Calu3 (cell line): ENCODE measurements around the gene SNX11. TPM values are rescaled to one million over a fixed set of nuclear protein-coding genes. Genes with fewer than 3 reads are reported as not detected.
A peak's percentile ranks its signal among the peaks of the same experiment; 100 is the strongest.

Experiments used
- BruUV-seq: library from RNA; stranded (reverse); fragments of 400-500 nt; replicated peaks from 2 replicates; lab custom pipeline; 2021; lab: Mats Ljungman, UMichigan
- CTCF ChIA-PET: fragments of 300-600 bp; sonication (Branson Sonifier 250); formaldehyde crosslinking; loops from one replicate; lab custom pipeline; 2022; ENCODE audit warnings: antibody characterized with exemption; lab: Charles Lee
- DNase-seq: peaks from one replicate; pipeline ENCODE4 v3.0.0; 2022
- H3K27ac Mint-ChIP-seq: one replicate; pipeline ENCODE4 v1.8.0; 2022; ENCODE audit warnings: mixed read lengths; ENCODE audit not compliant: unreplicated experiment
- H3K27me3 Mint-ChIP-seq: one replicate; pipeline ENCODE4 v1.8.0; 2022; ENCODE audit warnings: mixed read lengths; ENCODE audit not compliant: unreplicated experiment
- H3K36me3 Mint-ChIP-seq: one replicate; pipeline ENCODE4 v1.8.0; 2022; ENCODE audit warnings: mild to moderate bottlenecking, moderate library complexity, mixed read lengths; ENCODE audit not compliant: insufficient read depth, unreplicated experiment
- H3K4me1 Mint-ChIP-seq: one replicate; pipeline ENCODE4 v1.8.0; 2022; ENCODE audit warnings: mild to moderate bottlenecking, low read depth, mixed read lengths; ENCODE audit not compliant: unreplicated experiment
- H3K4me3 Mint-ChIP-seq: one replicate; pipeline ENCODE4 v1.8.0; 2022; ENCODE audit warnings: mild to moderate bottlenecking, low read depth, moderate library complexity, mixed read lengths; ENCODE audit not compliant: unreplicated experiment
- H3K9me3 Mint-ChIP-seq: one replicate; pipeline ENCODE4 v1.8.0; 2022; ENCODE audit warnings: low read depth, mixed read lengths; ENCODE audit not compliant: unreplicated experiment
- intact Hi-C: fragments of 100-400 bp; cut with micrococcal nuclease; formaldehyde crosslinking; loops from one replicate; pipeline ENCODE4 v1.10.0; 2022; ENCODE audit not compliant: unreplicated experiment
- total RNA-seq: library from RNA; stranded (reverse); gene quantifications from 2 replicates; pipeline ENCODE4 v1.2.3, GENCODE V29; 2022
- TF ChIP-seq, protein P1 (sequence below): fragments of 200-600 bp; IDR thresholded peaks from one replicate; pipeline ENCODE4 v1.8.0; 2022; ENCODE audit warnings: antibody characterized with exemption; ENCODE audit not compliant: unreplicated experiment

The SNX11 gene
- total RNA-seq, 1 experiment from 2014 or later = 29.4 TPM

DNA sequence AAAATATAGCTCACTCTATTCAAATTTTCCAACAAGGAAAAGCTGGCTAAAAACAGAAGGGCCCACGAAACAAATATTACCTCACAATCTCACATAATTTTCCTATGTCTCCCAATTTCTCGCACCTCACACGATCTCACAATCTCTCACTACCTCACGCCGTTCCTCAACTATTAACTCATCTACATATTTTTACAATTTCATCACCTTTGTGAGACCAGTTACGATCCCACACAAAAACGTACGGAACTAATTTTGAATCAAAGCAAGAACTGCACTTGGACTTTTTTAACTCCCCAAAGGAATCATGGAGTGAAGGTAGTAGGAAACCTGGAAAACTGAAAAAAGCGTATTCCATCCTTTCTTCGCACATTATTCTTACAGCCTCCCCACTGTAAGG, 7.4 kb upstream of the SNX11 start:
- H3K4me3 Mint-ChIP-seq = peak overlapping the region; percentile 87
- H3K36me3 Mint-ChIP-seq = peaks cover 42% of the 10 kb centered on the region
- H3K27ac Mint-ChIP-seq = peak overlapping the region; percentile 79
- CTCF ChIA-PET = interaction anchor here (0.6 to 1.6 kb wide), 8 partner anchors 11 to 75 kb away, joined by 3 to 5 read pairs (median 4); no protein-coding TSS in a partner anchor
- no peaks in the 10 kb centered on the region for H3K9me3 Mint-ChIP-seq
- TF ChIP-seq, protein P1, sequence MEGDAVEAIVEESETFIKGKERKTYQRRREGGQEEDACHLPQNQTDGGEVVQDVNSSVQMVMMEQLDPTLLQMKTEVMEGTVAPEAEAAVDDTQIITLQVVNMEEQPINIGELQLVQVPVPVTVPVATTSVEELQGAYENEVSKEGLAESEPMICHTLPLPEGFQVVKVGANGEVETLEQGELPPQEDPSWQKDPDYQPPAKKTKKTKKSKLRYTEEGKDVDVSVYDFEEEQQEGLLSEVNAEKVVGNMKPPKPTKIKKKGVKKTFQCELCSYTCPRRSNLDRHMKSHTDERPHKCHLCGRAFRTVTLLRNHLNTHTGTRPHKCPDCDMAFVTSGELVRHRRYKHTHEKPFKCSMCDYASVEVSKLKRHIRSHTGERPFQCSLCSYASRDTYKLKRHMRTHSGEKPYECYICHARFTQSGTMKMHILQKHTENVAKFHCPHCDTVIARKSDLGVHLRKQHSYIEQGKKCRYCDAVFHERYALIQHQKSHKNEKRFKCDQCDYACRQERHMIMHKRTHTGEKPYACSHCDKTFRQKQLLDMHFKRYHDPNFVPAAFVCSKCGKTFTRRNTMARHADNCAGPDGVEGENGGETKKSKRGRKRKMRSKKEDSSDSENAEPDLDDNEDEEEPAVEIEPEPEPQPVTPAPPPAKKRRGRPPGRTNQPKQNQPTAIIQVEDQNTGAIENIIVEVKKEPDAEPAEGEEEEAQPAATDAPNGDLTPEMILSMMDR = no peak
- H3K27me3 Mint-ChIP-seq = no peaks in the 10 kb centered on the region
- peaks cover 27% of the 10 kb centered on the region for H3K4me1 Mint-ChIP-seq
- no peak for DNase-seq
- intact Hi-C loops = no loop called here
- BruUV-seq = no TSS peak

DNA sequence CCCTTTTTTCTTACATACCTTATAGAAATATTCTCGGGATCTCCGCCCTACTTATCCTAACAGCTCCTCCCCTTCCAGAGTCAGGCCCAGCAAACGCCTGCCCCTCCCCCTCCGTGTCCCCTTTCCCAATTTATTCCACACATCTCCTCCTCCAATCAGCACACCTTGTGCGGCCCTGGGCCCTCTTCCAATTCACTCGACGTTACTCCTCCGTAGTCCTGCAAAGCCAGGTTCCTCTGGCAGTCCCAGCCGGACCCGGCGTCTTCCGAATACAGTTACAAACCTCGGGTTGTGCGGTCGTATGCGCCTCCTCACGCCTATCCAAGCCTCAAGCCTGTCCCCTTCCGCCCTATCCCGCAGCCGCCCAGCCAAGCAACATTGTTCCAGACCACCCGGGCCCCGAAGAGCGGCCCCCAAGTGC, 7.0 kb upstream of the SNX11 start:
- peak; percentile 74 for DNase-seq
- intact Hi-C loops = no loop called here
- no TSS peak for BruUV-seq
- H3K27me3 Mint-ChIP-seq = no peaks in the 10 kb centered on the region
- CTCF ChIA-PET = interaction anchor here (0.6 to 1.6 kb wide), 10 partner anchors 12 to 174 kb away, joined by 3 to 5 read pairs (median 4); partner anchors contain the start of gene NFE2L1
- H3K9me3 Mint-ChIP-seq = no peaks in the 10 kb centered on the region
- TF ChIP-seq, protein P1 = no peak
- peak overlapping the region; percentile 87 for H3K4me3 Mint-ChIP-seq
- peaks cover 27% of the 10 kb centered on the region for H3K4me1 Mint-ChIP-seq
- peaks cover 38% of the 10 kb centered on the region for H3K36me3 Mint-ChIP-seq
- peak overlapping the region; percentile 79 for H3K27ac Mint-ChIP-seq

DNA sequence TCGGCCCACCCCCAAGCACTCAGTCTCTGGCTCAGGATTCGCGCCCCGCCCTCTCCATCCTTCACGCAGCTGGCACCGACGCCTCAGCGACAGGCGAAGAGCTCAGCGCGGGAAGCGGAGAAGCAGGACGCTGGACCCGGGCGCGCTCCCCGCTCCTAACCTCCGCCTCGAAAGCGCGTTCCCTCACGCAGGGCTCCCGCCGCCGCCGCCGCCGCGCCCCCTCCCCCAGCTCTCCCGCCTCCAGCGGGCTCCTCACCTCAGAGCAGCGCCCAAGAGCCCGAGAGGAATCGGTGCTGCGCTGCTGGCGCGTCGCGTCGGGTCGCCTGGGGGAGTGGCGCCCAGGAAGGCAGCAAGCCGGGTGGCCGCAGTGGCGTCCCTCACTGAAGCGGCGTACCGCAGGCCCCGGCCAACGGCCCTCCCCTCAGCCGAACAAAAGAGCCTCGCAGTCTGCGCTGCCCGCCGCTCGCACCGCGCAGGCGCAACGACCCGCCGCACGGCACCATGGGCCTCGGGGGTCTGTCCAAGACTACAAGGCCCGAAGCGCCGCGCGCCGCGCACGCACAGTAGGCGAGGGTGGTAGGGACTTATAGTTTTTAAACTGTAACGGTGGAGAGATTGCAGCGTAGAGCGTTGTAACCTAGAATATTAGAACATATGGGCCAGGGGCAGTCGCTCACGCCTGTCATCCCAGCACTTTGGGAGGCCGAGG, 6.4 kb upstream of the SNX11 start, which contains the start of gene CBX1:
Gene CBX1 (minus strand): TSS at position 467 of the 709 bp plus-strand sequence. CDS start 24,474 bp downstream, outside the sequence.
- peak within 1 kb of the TSS; percentile 87 for H3K4me3 Mint-ChIP-seq
- TF ChIP-seq, protein P1 = no peak
- intact Hi-C loops = no loop called here
- CTCF ChIA-PET = interaction anchor here (0.6 to 1.6 kb wide), 5 partner anchors 12 to 173 kb away, joined by 3 to 5 read pairs (median 4); partner anchors contain the start of gene NFE2L1
- peaks cover 27% of the 10 kb centered on the region for H3K4me1 Mint-ChIP-seq
- H3K36me3 Mint-ChIP-seq = peaks cover 36% of the 10 kb centered on the region
- peak; percentile 99 for DNase-seq
- H3K9me3 Mint-ChIP-seq = no peaks in the 10 kb centered on the region
- H3K27me3 Mint-ChIP-seq = no peaks in the 10 kb centered on the region
- BruUV-seq = no TSS peak
- peak within 1 kb of the TSS; percentile 79 for H3K27ac Mint-ChIP-seq

DNA sequence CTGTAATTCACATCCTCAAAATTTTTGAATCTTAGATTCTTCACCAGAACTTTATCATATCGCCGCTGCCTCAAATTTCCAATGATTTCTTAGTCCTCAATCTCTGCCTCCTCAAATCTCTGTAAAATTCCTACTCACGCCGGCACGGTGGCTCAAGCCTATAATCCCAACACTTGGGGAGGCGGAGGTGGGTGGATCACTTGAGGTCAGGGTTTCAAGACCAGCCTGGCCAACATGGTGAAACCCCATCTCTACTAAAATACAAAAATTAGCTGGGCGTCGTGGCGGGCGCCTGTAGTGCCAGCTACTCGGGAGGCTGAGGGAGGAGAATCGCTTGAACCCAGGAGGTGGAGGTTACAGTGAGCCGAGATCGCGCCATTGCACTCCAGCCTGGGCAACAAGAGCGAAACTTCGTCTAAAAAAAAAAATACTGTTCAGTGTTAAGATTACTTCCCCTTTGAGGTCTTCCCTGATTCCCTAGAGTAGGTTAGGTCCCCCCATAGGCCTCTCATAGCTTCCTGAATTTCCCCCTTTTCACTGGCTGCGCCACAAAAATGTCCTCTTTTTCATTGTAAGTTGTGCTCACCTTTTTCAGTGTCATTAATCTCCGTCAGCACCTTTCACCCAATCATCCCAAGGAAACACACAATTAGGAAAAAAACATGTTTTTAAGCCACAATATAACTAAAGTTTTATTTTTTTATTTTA, 5.4 kb upstream of the SNX11 start:
- intact Hi-C loops = no loop called here
- no peak for DNase-seq
- TF ChIP-seq, protein P1 = no peak
- no TSS peak for BruUV-seq
- Mint-ChIP-seq H3K4me3 (peak overlapping the region; percentile 87), H3K36me3 (peaks cover 42% of the 10 kb centered on the region), H3K27me3 (no peaks in the 10 kb centered on the region), H3K9me3 (no peaks in the 10 kb centered on the region), H3K4me1 (peaks cover 36% of the 10 kb centered on the region), H3K27ac (no peak overlapping the region)
- CTCF ChIA-PET = interaction anchor here (0.6 to 1.4 kb wide), 2 partner anchors 54 to 649 kb away, joined by 4 to 6 read pairs; partner anchors contain the start of gene NFE2L1
